ENCODE measurements around the gene FADS2.

DNA sequence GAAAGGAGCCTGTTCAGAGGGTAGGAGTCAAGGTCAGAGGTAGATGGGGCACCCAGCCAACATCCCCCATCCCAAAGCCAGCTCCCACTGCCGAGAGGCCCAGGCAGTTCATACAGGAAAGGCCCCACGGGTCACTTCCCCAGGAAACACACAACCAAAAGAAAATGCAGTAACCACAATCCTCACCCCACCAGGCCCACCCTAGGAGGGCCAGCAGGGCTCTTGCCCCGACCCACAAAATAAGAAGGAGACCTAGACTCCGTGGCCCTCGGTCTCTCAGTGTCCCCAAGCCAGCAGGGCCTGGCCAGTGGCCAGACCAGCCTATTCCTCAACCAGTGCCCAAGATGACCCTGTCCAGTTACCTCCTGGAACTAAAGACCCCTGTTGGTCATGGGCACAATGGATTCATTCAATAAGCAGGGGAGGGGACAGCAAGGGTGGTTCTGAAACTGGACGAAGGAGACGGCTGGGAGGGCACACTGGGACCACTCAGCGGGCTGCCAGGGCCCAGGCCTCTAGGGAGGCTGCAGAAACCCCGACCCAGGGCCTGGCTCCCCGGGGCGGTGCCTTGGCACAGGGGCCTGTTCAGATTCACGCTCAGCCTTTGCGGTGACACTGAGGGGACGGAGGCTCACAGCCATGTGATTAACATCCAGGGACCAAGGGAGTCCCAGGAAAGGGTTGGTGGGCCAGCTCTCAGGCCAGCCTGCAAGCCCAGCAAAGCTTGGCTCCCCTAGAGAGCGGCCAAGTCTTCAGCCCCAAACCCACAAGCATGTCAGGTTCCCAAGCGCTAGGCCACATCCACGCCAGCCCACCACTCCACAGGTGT is 83.8 kb downstream of the FADS2 start:
- TF ChIP-seq CTCF (IDR thresholded peaks at IDR 0.05) = no peak
- TF ChIP-seq POLR2A (IDR thresholded peaks at IDR 0.05) = no peak
- TF ChIP-seq EP300 (IDR thresholded peaks at IDR 0.05; ENCODE audit: low read depth) = no peak

Data from transverse colon (tissue), 3 donors.